HCT116 (cell line): ENCODE results near the gene ZMYND10. TPM values are rescaled to one million over a fixed set of nuclear protein-coding genes. Genes with fewer than 3 reads are reported as not detected.

Experiments used
- ATAC-seq: fragments of 200-7000 bp; cut with Tn5 transposase; 2 replicates; pipeline ENCODE4 v1.9.1; 2020; ENCODE audit warnings: mild to moderate bottlenecking, moderate library complexity
- BruUV-seq: library from RNA; stranded (reverse); fragments of 400-500 nt; replicated peaks from 2 replicates; lab custom pipeline; 2021; lab: Mats Ljungman, UMichigan
- CTCF ChIA-PET: fragments of 300-600 bp; sonication (Branson Sonifier 250); formaldehyde crosslinking; loops from one replicate; lab custom pipeline; 2021; ENCODE audit warnings: antibody characterized with exemption; lab: Charles Lee
- POLR2A ChIA-PET: fragments of 300-600, 350-600 bp; sonication (Branson Sonifier 250); formaldehyde crosslinking; loops from one replicate; lab custom pipeline; 2021; ENCODE audit warnings: antibody characterized with exemption; lab: Charles Lee
- RAD21 ChIA-PET, 2 experiments: fragments of 300-600 bp; sonication (Branson Sonifier 250); formaldehyde crosslinking; loops; one replicate each; lab custom pipeline; 2023; ENCODE audit warnings: low total read pairs in 2 of 2; ENCODE audit not compliant: uncharacterized antibody in 2 of 2, unreplicated experiment in 2 of 2, low non-redundant PET in 1 of 2; lab: Charles Lee
- DNase-seq: peaks from one replicate; pipeline ENCODE4 v3.0.0-alpha.2; 2010; ENCODE audit warnings: low read depth, low spot score
- H2AFZ ChIP-seq: fragments of 200-600 bp; shearing (Covaris generic), sonication (generic); 2 replicates; pipeline ENCODE4 v1.6.1; 2017; ENCODE audit warnings: low read depth, mixed run types, mixed read lengths, antibody characterized with exemption, low read length; ENCODE audit not compliant: poor library complexity, severe bottlenecking
- H3K27ac ChIP-seq: 2 replicates; pipeline ENCODE4 v1.5.1; 2012; ENCODE audit warnings: low read depth, low read length
- H3K27me3 ChIP-seq: fragments of 200-600 bp; sonication (generic); 2 replicates; pipeline ENCODE4 v1.6.1; 2016; ENCODE audit warnings: mixed run types, low read length, mixed read lengths; ENCODE audit not compliant: insufficient read depth
- H3K36me3 ChIP-seq, 2 experiments: fragments of 200-500 bp in 1 of 2; fragments of 200-600 bp in 1 of 2; sonication (Bioruptor generic) in 1 of 2; sonication (generic) in 1 of 2; 2 replicates each; pipeline versions ENCODE4 v1.5.1 to v1.6.1; 2014 to 2016; ENCODE audit warnings: low read length in 2 of 2, inconsistent platforms in 1 of 2, mixed read lengths in 1 of 2, mixed run types in 1 of 2; ENCODE audit not compliant: insufficient read depth in 2 of 2, control insufficient read depth in 1 of 2
- H3K4me1 ChIP-seq, 2 experiments: fragments of 200-600 bp in 1 of 2; sonication (generic) in 1 of 2; 2 replicates each; pipeline versions ENCODE4 v1.5.1 to v1.6.1; 2012 to 2017; ENCODE audit warnings: low read length in 2 of 2, inconsistent platforms in 1 of 2, mild to moderate bottlenecking in 1 of 2, mixed read lengths in 1 of 2, mixed run types in 1 of 2, moderate library complexity in 1 of 2; ENCODE audit not compliant: insufficient read depth in 2 of 2, control insufficient read depth in 1 of 2
- H3K4me2 ChIP-seq: fragments of 200-600 bp; sonication (generic); 2 replicates; pipeline ENCODE4 v1.6.1; 2017; ENCODE audit warnings: mixed run types, low read length, mixed read lengths
- H3K4me3 ChIP-seq, 2 experiments: fragments of 200-600 bp in 1 of 2; sonication (generic) in 1 of 2; replicated peaks in 1 of 2; 2 replicates each; pipeline ENCODE4 v1.5.1; 2011 to 2016; ENCODE audit warnings: low read length in 2 of 2, control low read depth in 1 of 2, low read depth in 1 of 2, mild to moderate bottlenecking in 1 of 2, mixed read lengths in 1 of 2, mixed run types in 1 of 2
- H3K79me2 ChIP-seq: fragments of 200-600 bp; sonication (generic); 2 replicates; pipeline ENCODE4 v1.6.1; 2017; ENCODE audit warnings: mild to moderate bottlenecking, mixed run types, low read length, moderate library complexity, mixed read lengths; ENCODE audit not compliant: insufficient read depth
- H3K9ac ChIP-seq: fragments of 200-600 bp; sonication (generic); 2 replicates; pipeline ENCODE4 v1.6.1; 2016; ENCODE audit warnings: low read length, mixed read lengths
- H3K9me2 ChIP-seq: fragments of 200-600 bp; sonication (generic), shearing (Covaris generic); 2 replicates; pipeline ENCODE4 v1.6.1; 2017; ENCODE audit warnings: mixed run types, mild to moderate bottlenecking, moderate library complexity; ENCODE audit not compliant: insufficient read depth
- H3K9me3 ChIP-seq, 2 experiments: fragments of 200-500 bp in 1 of 2; fragments of 200-600 bp in 1 of 2; sonication (Bioruptor generic) in 1 of 2; sonication (generic) in 1 of 2; 2 replicates each; pipeline ENCODE4 v1.6.1; 2014 to 2017; ENCODE audit warnings: low read length in 2 of 2, mixed read lengths in 2 of 2, inconsistent platforms in 1 of 2, low read depth in 1 of 2, mild to moderate bottlenecking in 1 of 2, mixed run types in 1 of 2, moderate library complexity in 1 of 2; ENCODE audit not compliant: control insufficient read depth in 1 of 2, insufficient read depth in 1 of 2
- H4K20me1 ChIP-seq: fragments of 200-600 bp; sonication (generic), shearing (Covaris generic); 2 replicates; pipeline ENCODE4 v1.6.1; 2017; ENCODE audit warnings: mixed run types, mild to moderate bottlenecking, moderate library complexity; ENCODE audit not compliant: insufficient read depth
- ATF3 ChIP-seq: IDR thresholded peaks from 2 replicates; pipeline ENCODE4 v1.6.1; 2012
- CEBPB ChIP-seq: IDR thresholded peaks from 2 replicates; pipeline ENCODE4 v1.6.1; 2012; ENCODE audit warnings: low read depth
- ELF1 ChIP-seq: IDR thresholded peaks from 2 replicates; pipeline ENCODE4 v1.6.1; 2012; ENCODE audit warnings: low read depth, borderline replicate concordance
- FOSL1 ChIP-seq: IDR thresholded peaks from 2 replicates; pipeline ENCODE4 v1.6.1; 2012; ENCODE audit warnings: low read depth
- JUND ChIP-seq: IDR thresholded peaks from 2 replicates; pipeline ENCODE4 v1.6.1; 2012
- POLR2A ChIP-seq: IDR thresholded peaks from 2 replicates; pipeline ENCODE4 v1.7.0; 2011; ENCODE audit warnings: borderline replicate concordance; ENCODE audit not compliant: insufficient read depth, insufficient read length; ENCODE audit errors: extremely low read depth
- POLR2AphosphoS5 ChIP-seq: IDR thresholded peaks from 2 replicates; pipeline ENCODE4 v1.6.1; 2011; ENCODE audit warnings: mild to moderate bottlenecking, low read depth, low read length, moderate library complexity
- RAD21 ChIP-seq: IDR thresholded peaks from 2 replicates; pipeline ENCODE4 v1.6.1; 2012; ENCODE audit warnings: low read depth, mild to moderate bottlenecking
- REST ChIP-seq: IDR thresholded peaks from 2 replicates; pipeline ENCODE4 v1.6.1; 2012; ENCODE audit warnings: low read depth
- SIN3A ChIP-seq: IDR thresholded peaks from 2 replicates; pipeline ENCODE4 v1.6.1; 2012; ENCODE audit warnings: low read depth
- SRF ChIP-seq: IDR thresholded peaks from 2 replicates; pipeline ENCODE4 v1.6.1; 2012; ENCODE audit warnings: low read depth
- TCF7L2 ChIP-seq: IDR thresholded peaks from 2 replicates; pipeline ENCODE4 v1.7.0; 2011; ENCODE audit warnings: borderline replicate concordance, inconsistent platforms; ENCODE audit not compliant: insufficient read depth, insufficient read length; ENCODE audit errors: extremely low read depth
- YY1 ChIP-seq: IDR thresholded peaks from 2 replicates; pipeline ENCODE4 v1.6.1; 2011; ENCODE audit warnings: low read length, low read depth, moderate library complexity, mild to moderate bottlenecking; ENCODE audit not compliant: insufficient replicate concordance; ENCODE audit errors: extremely low read depth
- ZBTB33 ChIP-seq: IDR thresholded peaks from 2 replicates; pipeline ENCODE4 v1.6.1; 2011; ENCODE audit warnings: mild to moderate bottlenecking, low read length, moderate library complexity; ENCODE audit not compliant: insufficient replicate concordance; ENCODE audit errors: extremely low read depth
- ZFX ChIP-seq: fragments of 450-650 bp; IDR thresholded peaks from 2 replicates; pipeline ENCODE4 v1.6.1; 2017
- ZNF274 ChIP-seq: fragments of 200-500 bp; sonication (Bioruptor generic); IDR thresholded peaks from 2 replicates; pipeline ENCODE4 v1.6.1; 2014; ENCODE audit warnings: mild to moderate bottlenecking, low read depth, low read length, inconsistent platforms
- intact Hi-C: fragments of 100-400 bp; cut with micrococcal nuclease; formaldehyde crosslinking; loops from 2 replicates; pipeline ENCODE4 v1.10.0; 2022
- total RNA-seq: library from RNA; stranded (reverse); gene quantifications from one replicate; pipeline ENCODE4 v1.2.1, GENCODE V29; 2021; ENCODE audit not compliant: unreplicated experiment

Gene ZMYND10
- total RNA-seq, 1 experiment from 2014 or later: 3.3 TPM

GRCh38 chr3:50340448-50341329, 4.8 kb downstream of the ZMYND10 start, which contains the start of gene RASSF1:
Gene RASSF1, minus strand, starts transcription at chr3:50340836. Its CDS starts 31 bp downstream, at chr3:50340805.
- Histone ChIP-seq H3K27me3 (no peaks in the 10 kb centered on the region), H3K4me3 (peak within 1 kb of the TSS; percentile 62 to 89), H4K20me1 (no peaks in the 10 kb centered on the region), H3K4me2 (peak within 1 kb of the TSS; percentile 95), H3K9me2 (no peaks in the 10 kb centered on the region), H3K4me1 (peaks cover 28 to 59% of the 10 kb centered on the region in 2 experiments), H3K9me3 (no peaks in the 10 kb centered on the region), H3K9ac (peak within 1 kb of the TSS; percentile 98), H3K79me2 (peaks cover 36% of the 10 kb centered on the region), H3K27ac (peak within 1 kb of the TSS; percentile 82), H3K36me3 (peaks cover 0 to 3% of the 10 kb centered on the region in 2 experiments; a peak in 1 of 4 replicates), H2AFZ (no peak within 1 kb of the TSS)
- ChIA-PET CTCF (interaction anchor here (0.8 to 1.1 kb wide), 3 partner anchors 10 to 19 kb away, joined by 4 to 6 read pairs (median 5); partner anchors contain the start of gene NPRL2), RAD21 (interaction anchor here in 1 of 2 experiments (0.5 kb wide), 1 partner anchor 114 kb away, joined by 4 read pairs; no protein-coding TSS in a partner anchor), POLR2A (interaction anchor here (0.8 to 1.3 kb wide), 4 partner anchors 10 to 41 kb away, joined by 3 to 11 read pairs (median 4); partner anchors contain the start of genes CYB561D2, HYAL3, NAA80 and NPRL2)
- DNase-seq (no peak), ATAC-seq (peak; percentile 55)
- TF ChIP-seq ZBTB33: no peak
- no peak for TF ChIP-seq SRF
- peak; percentile 85 for TF ChIP-seq POLR2AphosphoS5
- no peak for TF ChIP-seq REST
- TF ChIP-seq ZFX: peak; percentile 96
- TF ChIP-seq POLR2A: peak; percentile 81
- TF ChIP-seq TCF7L2: peak; percentile 6
- TF ChIP-seq RAD21: no peak
- no peak for TF ChIP-seq ZNF274
- no peak for TF ChIP-seq FOSL1
- TF ChIP-seq YY1: peak; percentile 20
- TF ChIP-seq ATF3: no peak
- TF ChIP-seq SIN3A: no peak
- TF ChIP-seq CEBPB: no peak
- no peak for TF ChIP-seq ELF1
- no peak for TF ChIP-seq JUND
- no TSS peak for BruUV-seq
- intact Hi-C loops: no loop called here
